Measurements from ENCODE around the gene VSTM2L. TPM values are rescaled to one million over a fixed set of nuclear protein-coding genes. Genes with fewer than 3 reads are reported as not detected.
A peak's percentile ranks its signal among the peaks of the same experiment; 100 is the strongest.

Gene VSTM2L
- total RNA-seq, 3 donors from 2014 or later: 0.11 to 0.33 (median 0.13) TPM

DNA sequence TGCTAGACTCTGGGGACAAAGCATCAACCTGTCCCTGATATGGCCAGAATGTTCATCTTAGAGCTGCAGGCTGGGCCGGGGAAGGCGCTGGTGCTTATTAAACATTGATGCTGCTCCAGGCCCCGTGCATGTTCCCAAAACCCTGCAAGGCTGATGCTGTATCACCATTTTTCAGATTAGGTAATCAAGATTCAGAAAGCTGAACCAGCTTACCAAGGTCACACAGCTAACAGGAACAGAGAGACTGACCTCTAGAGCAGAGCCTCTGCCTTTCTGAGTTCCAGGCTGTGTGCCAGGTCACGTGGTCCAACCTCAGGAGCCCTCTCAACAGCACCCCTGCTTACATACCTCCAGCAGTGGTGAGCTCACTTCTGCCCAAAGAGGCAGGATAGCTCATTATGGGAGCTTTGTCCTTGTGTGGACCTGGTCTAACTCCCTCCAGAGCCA is 16.1 kb upstream of the VSTM2L start:
- Mint-ChIP-seq H3K9me3 (no peaks in the 10 kb centered on the region), H3K4me3 (no peak overlapping the region), H3K36me3 (ENCODE audit: insufficient read depth) (no peaks in the 10 kb centered on the region), H3K27me3 (ENCODE audit: low read depth) (no peaks in the 10 kb centered on the region), H3K4me1 (ENCODE audit: low read depth) (no peaks in the 10 kb centered on the region)
- ATAC-seq: no peak
- DNase-seq: no peak

DNA sequence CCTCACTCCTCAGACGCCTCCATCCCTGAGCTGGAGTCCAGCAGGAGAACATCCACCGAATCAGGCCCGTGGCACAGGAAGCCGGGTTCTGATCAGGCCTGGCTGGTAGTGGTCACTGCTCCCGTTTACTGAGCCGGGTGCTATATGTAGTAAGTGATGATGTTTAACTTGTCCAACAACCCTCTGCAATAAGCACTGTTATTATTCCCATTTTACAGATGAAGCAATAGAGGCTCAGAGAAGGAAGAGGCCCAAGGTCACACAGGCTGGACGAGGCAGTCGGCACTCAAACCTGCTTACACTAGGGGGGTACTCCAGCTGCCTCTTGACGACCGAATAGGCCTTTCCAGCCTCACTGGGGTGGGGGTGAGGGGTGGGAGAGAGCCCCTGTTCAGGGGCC is 14.3 kb upstream of the VSTM2L start:
- ATAC-seq (no peak), DNase-seq (no peak)
- Mint-ChIP-seq H3K4me3 (no peak overlapping the region), H3K9me3 (no peaks in the 10 kb centered on the region), H3K4me1 (ENCODE audit: low read depth) (no peaks in the 10 kb centered on the region), H3K27me3 (ENCODE audit: low read depth) (no peaks in the 10 kb centered on the region), H3K36me3 (ENCODE audit: insufficient read depth) (no peaks in the 10 kb centered on the region)

DNA sequence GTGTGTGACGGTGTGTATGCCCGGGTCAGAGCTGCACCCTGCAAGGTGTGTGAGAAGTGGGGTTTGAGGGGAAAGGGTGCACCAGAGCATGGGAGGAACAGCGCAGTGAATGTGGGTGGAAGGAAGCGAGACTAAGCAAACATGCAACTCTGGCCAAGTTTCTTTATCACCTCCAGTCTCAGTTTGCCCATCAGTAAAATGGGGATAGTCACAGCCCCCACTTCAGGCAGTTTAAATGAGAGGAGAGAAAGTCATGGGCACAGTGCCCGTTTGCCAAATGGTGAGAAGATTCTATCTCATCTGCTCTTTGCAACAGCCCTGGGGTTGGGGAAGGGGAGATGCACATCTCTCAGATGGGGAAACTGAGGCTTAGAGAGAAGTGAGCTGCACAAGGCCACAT is 12.8 kb upstream of the VSTM2L start:
- DNase-seq: no peak
- Mint-ChIP-seq H3K27me3 (ENCODE audit: low read depth) (no peaks in the 10 kb centered on the region), H3K4me3 (no peak overlapping the region), H3K4me1 (ENCODE audit: low read depth) (no peaks in the 10 kb centered on the region), H3K36me3 (ENCODE audit: insufficient read depth) (no peaks in the 10 kb centered on the region), H3K9me3 (no peaks in the 10 kb centered on the region)
- ATAC-seq: no peak

DNA sequence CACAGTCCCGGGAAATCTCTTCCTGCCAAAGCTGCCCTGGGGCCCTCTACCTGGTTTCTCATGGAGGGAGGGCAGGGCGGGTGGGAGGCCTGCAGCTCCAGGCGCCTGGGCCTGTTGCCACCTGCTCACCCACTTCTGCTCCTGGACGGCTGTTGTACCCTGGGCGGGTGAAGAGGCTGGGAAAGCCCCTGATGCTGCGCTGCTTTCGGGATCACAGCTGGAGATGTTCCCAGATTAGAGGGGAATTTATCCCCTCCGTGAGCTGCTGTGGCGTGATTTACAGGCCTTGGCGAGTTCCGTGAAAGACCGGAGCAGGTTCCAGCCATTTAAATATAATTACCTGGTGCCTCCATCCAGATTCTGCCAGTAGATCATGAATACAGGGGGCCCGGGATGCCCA is 12.3 kb upstream of the VSTM2L start:
- Mint-ChIP-seq H3K4me1 (ENCODE audit: low read depth) (no peaks in the 10 kb centered on the region), H3K4me3 (no peak overlapping the region), H3K36me3 (ENCODE audit: insufficient read depth) (no peaks in the 10 kb centered on the region), H3K9me3 (no peaks in the 10 kb centered on the region), H3K27me3 (ENCODE audit: low read depth) (no peaks in the 10 kb centered on the region)
- ATAC-seq (no peak), DNase-seq (no peak)

DNA sequence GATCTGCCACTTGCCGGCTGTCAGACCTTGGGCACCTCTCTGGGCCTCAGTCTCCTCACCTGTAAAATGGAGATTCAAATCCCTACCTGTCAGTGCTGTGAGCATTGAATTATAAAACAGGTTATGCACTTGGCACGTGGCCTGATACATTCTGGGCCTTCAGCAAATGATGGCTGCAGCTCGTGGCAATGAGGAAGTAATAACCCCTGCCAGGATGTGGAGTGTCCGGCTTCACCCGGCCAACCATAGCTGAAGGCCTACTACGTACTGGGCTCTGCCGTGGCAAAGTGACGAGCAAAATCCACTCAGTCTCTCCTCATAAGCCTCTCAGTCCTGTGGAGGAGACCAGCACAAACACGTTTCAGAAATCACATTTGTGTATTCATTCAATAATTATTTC is 10.9 kb upstream of the VSTM2L start:
- H3K27me3 Mint-ChIP-seq (ENCODE audit: low read depth): no peaks in the 10 kb centered on the region
- H3K4me3 Mint-ChIP-seq: no peak overlapping the region
- no peaks in the 10 kb centered on the region for H3K4me1 Mint-ChIP-seq (ENCODE audit: low read depth)
- ATAC-seq (no peak), DNase-seq (no peak)
- H3K36me3 Mint-ChIP-seq (ENCODE audit: insufficient read depth): no peaks in the 10 kb centered on the region
- no peaks in the 10 kb centered on the region for H3K9me3 Mint-ChIP-seq

DNA sequence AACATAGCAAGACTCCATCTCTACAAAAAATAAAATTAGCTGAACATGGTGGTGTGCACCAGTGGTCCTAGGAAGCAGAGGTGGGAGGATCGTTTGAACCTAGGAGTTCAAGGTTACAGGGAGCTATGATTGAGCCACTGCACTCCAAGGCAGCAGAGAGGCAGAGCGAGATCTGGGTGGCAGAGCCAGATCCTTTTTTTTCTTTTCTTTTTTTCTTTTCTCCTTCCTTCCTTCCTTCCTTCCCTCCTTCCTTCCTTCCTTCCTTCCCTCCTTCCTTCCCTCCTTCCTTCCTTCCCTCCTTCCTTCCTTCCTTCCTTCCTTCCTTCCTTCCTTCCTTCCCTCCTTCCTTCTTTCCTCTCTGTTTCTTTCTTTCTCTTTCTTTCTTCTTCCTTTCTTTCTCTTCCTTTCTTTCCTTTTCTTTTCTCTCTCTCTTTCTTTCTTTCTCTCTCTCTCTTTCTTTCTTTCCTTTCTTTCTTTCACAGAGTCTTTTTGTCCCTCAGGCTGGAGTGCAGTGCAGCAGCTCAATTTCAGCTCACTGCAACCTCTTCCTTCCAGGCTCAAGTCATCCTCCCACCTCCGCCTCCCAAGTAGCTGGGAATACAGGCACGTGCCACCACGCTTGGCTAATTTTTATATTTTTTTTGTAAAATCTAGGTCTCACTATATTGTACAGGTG is 9.2 kb upstream of the VSTM2L start:
- Mint-ChIP-seq H3K4me3 (no peak overlapping the region), H3K27me3 (ENCODE audit: low read depth) (no peaks in the 10 kb centered on the region), H3K36me3 (ENCODE audit: insufficient read depth) (no peaks in the 10 kb centered on the region), H3K9me3 (no peaks in the 10 kb centered on the region), H3K4me1 (ENCODE audit: low read depth) (no peaks in the 10 kb centered on the region)
- ATAC-seq (no peak), DNase-seq (no peak)

DNA sequence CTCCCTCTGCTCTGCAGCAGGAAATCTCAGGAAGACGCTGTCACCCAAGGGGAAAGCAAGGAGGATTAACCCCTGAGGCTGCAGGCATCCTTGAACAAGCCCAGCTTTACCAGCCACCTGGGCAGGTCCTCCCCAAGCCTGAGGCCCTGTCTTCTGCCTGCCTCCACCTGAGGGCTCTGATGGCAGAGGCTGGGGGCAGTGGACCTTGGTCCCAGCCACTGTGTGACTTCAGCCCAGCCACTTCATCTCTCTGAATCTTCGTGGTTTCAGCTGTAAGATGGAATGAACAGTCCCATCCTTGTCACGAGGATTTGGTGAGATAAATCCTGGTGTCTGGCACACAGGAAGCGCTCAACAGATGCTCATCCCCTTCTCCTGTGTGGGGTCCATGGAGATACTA is 8.5 kb upstream of the VSTM2L start:
- H3K4me1 Mint-ChIP-seq (ENCODE audit: low read depth): no peaks in the 10 kb centered on the region
- H3K36me3 Mint-ChIP-seq (ENCODE audit: insufficient read depth): no peaks in the 10 kb centered on the region
- no peak for DNase-seq
- no peak for ATAC-seq
- H3K27me3 Mint-ChIP-seq (ENCODE audit: low read depth): no peaks in the 10 kb centered on the region
- no peak overlapping the region for H3K4me3 Mint-ChIP-seq
- no peaks in the 10 kb centered on the region for H3K9me3 Mint-ChIP-seq

DNA sequence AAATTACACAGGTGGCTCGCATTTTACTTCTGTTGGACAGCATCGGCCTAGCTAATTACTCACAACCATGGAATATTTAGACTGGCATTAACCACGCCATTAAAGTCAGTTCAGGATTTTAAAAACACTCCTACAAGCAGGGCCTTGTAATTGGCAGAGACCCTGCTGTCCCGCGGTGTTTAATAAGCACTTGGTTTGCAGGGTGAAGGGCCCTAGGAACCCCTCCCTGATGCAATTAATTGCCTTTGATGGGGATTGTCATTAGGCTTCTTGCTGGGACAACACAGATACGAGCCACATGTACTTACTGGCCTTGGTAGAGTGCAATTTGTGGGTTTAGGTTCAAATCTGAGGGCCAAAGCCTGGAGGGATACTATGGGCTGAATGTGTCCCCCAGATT is 7.8 kb upstream of the VSTM2L start:
- ATAC-seq: no peak
- DNase-seq: no peak
- H3K4me3 Mint-ChIP-seq: no peak overlapping the region

DNA sequence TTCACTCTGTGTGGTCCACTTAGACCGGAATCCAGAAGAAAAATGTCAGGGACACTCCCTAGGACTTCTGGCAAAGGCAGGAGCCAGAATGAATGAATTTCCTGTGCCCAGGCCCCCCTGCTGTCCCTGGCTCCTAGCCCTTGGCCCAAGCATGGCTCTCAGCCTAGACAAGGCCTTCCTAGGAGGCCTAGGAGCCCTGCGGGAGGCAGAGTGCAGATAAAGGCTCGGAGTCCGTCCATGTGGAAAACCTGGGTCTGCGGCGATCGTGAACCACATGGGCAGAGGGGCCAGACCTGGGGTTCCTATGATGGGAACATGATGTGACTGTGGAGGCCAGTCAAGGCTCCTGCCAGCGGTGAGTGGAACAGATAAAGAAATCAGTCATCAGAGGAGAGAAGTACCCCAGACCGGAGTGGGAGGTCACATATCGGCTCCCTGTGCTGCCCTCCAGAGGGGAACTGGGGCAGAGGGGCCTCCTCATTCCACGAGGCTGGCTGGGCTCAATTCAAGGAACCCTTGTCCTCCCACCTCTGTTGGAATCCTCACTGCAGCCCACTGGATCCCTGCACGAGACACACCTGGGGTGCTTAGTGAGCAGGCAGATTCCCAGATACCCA is 5.9 kb upstream of the VSTM2L start:
- H3K9me3 Mint-ChIP-seq: no peaks in the 10 kb centered on the region
- no peaks in the 10 kb centered on the region for H3K36me3 Mint-ChIP-seq (ENCODE audit: insufficient read depth)
- H3K27me3 Mint-ChIP-seq (ENCODE audit: low read depth): peaks cover 22% of the 10 kb centered on the region
- no peak overlapping the region for H3K4me3 Mint-ChIP-seq
- peaks cover 2% of the 10 kb centered on the region for H3K4me1 Mint-ChIP-seq (ENCODE audit: low read depth)
- no peak for DNase-seq
- no peak for ATAC-seq

More for the DNA sequence above, 7.8 kb upstream of the VSTM2L start:
- Mint-ChIP-seq H3K27me3 (ENCODE audit: low read depth) (peaks cover 5% of the 10 kb centered on the region), H3K36me3 (ENCODE audit: insufficient read depth) (no peaks in the 10 kb centered on the region), H3K4me1 (ENCODE audit: low read depth) (no peaks in the 10 kb centered on the region), H3K9me3 (no peaks in the 10 kb centered on the region)

DNA sequence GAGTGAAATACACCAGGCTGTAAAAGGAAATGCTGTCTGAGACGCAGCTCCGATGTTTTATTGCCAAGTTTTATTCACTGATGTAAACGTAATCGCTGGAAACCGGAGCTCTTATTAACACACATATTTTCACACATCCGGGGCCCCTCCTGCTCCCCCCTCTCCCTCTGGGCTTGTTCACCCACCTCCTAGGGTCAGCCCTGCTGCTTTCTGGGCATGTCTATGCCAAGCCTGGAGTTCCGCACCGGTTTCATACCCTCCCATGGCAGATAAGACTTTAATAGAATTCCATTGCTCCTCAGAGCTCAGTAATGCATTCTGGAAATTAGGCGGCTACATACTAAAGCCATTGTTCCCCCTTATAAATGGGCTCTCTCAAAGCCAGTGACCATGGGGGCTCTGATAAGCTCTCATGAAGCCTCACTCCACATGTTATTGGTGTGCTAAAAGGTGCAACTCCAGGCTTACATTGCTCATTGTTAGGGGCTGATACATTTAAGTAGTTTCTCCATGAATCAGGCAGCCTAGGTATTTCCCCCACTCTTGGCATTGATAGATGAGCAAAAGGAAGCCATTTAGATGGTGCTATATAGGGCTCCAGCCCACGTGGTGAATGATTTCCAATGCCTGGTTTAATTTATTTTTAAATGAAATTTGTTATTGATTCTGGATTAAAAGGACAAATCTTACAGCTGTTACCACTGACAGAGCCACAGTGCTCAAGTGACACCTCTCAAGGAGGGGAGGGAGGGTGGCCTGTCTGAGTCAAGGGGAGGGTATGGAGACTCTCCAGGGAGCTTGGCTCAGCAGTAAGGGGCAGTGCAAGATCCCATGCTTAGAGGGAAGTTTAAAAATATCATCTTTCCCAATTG is 4.5 kb upstream of the VSTM2L start:
- ATAC-seq: peak; percentile 77 to 83
- peaks cover 6% of the 10 kb centered on the region for H3K4me1 Mint-ChIP-seq (ENCODE audit: low read depth)

DNA sequence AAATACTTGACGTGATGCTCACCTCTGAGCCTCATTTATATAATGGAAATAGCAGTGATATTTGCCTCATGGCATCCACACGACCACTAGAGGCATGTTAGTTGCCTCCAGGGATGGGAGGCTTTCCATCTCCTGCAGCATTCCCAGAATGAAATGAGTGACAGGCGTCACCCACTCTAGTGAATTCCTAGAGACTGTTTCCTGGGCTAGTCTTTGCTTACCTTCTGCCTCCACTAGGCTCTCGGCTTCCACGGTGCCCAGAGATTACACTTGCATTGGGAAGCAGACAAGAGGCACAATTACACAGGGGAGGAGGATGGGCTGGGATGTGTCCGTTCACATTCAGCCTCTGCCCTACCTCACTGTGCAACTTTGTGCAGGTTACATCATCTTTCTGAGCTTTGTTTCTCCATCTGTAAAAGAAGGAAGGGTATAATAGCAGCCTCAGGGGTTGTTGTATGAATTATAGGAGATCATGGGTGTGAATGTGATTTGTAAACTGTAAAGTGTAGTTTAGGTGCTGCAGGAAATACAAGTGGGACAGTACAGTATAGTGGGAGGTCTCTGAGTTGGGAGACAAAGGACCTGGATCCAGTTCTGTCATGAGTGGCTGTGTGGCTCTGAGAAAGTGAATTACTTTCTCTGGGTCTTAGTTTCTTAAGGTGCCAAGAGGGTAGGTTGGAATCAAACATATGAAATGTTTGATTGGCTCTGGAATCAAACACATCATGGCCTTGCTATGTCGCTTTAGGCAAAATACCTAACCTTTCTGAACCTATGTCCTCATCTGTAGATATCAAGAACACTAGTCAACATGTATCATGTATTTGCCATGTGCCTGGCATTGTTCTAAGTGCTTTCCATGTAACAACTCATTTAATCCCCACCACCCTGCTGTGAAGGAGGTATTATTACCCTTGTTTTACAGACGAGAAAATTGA is 3.6 kb upstream of the VSTM2L start:
- no peak for ATAC-seq
- Mint-ChIP-seq H3K9me3 (no peaks in the 10 kb centered on the region), H3K4me1 (ENCODE audit: low read depth) (peaks cover 10% of the 10 kb centered on the region), H3K36me3 (ENCODE audit: insufficient read depth) (no peaks in the 10 kb centered on the region), H3K4me3 (no peak overlapping the region), H3K27me3 (ENCODE audit: low read depth) (peaks cover 36% of the 10 kb centered on the region)
- no peak for DNase-seq

More for the DNA sequence above, 4.5 kb upstream of the VSTM2L start:
- peaks cover 27% of the 10 kb centered on the region for H3K27me3 Mint-ChIP-seq (ENCODE audit: low read depth)
- H3K9me3 Mint-ChIP-seq: no peaks in the 10 kb centered on the region
- H3K4me3 Mint-ChIP-seq: no peak overlapping the region
- DNase-seq: no peak
- H3K36me3 Mint-ChIP-seq (ENCODE audit: insufficient read depth): no peaks in the 10 kb centered on the region

DNA sequence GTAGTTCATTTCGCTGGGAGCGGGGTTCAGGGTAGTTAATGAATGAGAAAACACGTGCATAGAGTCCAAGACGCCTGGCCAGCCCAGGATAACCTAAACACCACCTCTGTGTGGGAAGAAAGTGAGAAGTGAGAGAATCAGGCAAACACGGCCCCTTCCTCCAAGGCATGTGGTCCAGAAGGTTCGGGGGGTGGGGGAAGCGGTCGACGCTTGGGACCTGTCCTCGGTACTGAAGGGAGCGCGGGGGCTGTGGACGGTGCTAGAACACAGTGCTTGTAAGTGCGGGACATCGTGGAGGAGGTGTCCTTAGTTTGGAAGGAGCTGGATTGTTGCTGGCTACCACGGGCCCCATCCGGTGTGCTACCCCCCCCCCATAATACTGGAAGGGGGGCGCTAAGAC is 1.7 kb upstream of the VSTM2L start:
- no peak overlapping the region for H3K4me3 Mint-ChIP-seq
- no peak for DNase-seq
- H3K36me3 Mint-ChIP-seq (ENCODE audit: insufficient read depth): no peaks in the 10 kb centered on the region
- no peaks in the 10 kb centered on the region for H3K9me3 Mint-ChIP-seq
- peaks cover 10% of the 10 kb centered on the region for H3K4me1 Mint-ChIP-seq (ENCODE audit: low read depth)
- H3K27me3 Mint-ChIP-seq (ENCODE audit: low read depth): peaks cover 54% of the 10 kb centered on the region
- ATAC-seq: no peak

DNA sequence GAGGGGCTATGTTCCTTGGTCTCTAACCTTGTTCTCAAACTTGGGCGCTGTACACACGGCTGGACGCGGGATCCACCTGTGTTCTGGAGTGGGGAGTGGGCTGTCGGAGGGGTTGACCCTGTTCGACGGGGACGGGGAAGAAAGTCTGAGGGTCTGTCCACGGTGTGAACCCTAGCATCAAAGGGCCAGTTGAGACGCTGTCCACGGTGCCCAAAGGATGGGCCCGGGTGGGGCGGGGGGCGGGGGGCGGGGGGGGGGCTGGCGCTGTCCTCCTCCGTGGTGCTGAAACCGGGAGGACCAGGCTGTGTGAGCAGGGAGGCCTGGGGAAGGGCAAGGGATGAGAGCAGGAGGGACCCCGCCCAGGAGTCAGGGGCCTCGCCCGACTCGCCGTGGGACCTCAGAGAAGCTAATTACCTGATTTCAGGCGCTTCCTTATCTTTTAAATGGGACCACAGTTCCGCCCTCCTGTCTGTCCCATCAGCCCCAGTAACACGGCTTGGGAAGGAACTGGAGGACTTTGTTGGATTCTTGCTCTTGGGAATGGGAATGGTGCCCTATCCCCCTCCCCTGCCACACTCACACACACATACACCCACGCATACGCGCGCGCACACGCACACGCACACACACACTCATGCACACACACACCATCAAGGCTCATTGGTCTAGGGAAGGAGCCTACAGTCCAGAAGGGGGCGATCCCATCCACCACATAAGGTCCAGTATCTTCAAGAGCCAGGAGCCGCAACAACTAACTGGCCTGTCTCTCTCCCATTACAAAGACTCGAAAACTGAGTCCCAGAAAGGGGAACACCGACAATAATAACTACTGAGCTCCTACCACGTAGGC is 1.0 kb upstream of the VSTM2L start:
- peaks cover 60% of the 10 kb centered on the region for H3K27me3 Mint-ChIP-seq (ENCODE audit: low read depth)
- H3K9me3 Mint-ChIP-seq: no peaks in the 10 kb centered on the region
- H3K4me3 Mint-ChIP-seq: no peak overlapping the region
- no peaks in the 10 kb centered on the region for H3K36me3 Mint-ChIP-seq (ENCODE audit: insufficient read depth)
- DNase-seq: no peak
- peaks cover 10% of the 10 kb centered on the region for H3K4me1 Mint-ChIP-seq (ENCODE audit: low read depth)
- no peak for ATAC-seq
